Limb (tissue), 2 donors: ENCODE measurements around the gene ABLIM2.

Source experiments
- DNase-seq, 2 donors: peaks; one replicate each; pipeline ENCODE4 v3.0.0-alpha.2; 2016; ENCODE audit errors: extremely low spot score in 2 of 2

Gene ABLIM2

DNA sequence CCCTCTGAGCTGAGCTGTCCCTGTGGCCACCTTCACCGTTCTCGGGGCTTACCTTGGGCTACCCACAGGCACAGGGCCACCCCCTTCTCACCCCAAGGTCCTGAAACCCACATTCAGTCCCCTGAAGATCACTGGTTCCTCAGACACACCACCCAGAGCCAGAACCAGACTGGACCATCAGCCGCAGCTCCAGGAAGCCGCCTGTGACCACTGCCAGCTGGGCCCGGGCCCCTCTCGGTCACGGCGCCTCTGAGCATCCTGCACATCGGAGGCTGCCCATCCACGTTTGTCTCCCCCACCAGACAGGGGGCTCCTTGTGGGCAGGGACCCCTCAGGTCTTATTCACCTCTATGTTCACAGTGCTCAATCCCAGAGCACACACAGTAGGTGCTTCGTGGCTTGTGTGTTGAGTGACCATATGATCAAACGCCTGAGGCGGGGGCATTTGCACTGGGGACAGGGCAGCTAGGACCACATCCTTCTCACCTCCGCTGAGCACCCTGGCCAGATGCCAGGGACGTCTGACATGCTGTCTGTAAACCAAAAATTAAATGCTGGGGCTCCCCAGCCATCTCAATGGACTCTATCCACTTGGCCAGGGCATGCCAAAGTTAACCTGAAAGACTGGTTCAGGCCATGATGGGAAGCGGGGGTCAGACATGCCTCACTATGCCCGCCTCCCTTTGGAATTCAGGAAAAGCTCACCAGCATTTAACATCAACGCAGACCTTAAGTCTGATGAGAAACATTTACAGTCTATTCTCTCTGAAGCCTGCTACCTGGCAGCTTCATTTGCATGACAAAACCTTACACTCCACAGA, 109.5 kb downstream of the ABLIM2 start:
- DNase-seq, result no peak

DNA sequence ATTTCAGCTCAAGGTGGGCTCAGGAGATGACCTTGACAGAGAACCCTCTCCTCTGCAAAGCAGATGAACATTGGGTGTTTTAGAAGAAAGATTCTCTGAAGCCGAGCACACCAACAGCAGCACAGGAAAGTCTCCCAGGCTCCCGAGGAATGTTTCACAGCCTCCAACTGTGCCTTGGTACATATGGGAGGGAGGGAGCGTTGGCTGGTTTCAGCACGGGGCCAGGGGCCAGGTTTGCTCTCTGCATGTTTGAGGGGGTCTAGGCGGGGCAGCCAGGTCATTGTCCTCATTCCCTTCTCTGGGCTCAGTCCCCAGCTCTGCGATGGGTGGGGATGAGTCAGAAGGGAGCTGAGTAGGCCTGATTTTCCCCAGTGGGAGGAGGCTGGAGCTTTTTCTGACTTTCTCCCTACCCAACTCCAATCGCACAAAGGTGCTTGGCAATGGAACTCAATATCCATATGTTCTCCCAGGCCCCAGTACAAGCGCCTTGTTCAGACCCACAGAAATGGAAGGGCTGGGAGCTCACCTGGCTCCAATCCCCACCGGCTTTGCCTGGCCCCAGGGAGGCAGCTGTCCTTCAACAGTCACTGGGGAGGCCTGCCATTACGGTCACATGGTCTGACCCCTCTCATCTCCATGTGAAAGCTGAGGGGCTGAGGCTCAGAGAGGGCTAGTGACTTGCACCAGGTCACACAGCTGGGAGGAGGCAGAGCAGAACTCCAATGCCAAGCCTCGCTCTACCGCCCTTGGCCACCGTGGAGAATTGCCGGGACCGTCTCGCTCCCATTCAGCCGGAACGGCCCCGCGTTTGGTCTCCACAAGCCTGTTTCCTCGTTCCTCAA, 110.6 kb downstream of the ABLIM2 start:
- DNase-seq, result no peak

DNA sequence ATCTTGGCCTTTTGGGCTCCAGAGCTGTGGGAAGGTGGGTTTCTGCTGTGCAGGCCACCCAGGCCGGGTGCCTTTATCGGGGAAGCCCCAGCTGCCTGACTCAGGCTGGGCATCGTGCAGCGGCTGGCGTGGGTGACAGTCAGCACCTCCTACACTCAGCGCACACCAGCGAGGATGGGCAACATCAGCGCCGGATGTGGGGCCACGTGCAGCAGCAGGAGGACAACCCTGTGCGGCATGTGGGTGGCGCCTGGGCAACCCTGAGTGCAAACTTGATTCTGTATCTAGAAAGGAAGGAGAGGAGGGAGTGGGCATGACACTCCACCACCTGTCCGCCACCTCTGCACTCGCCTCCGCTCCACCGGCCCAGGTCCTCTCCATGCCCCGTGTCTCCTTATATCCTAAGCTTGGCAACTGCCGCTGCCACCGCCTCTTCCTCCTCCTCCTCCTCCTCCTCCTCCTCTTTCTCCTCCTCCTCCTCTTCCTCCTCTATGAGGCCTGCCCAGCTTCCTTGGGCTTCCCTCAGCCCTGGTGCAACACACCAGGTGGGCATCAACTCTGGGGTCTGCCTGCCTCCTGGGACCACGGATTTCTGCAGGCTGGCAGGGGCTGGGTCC, 111.6 kb downstream of the ABLIM2 start:
- DNase-seq, result no peak

DNA sequence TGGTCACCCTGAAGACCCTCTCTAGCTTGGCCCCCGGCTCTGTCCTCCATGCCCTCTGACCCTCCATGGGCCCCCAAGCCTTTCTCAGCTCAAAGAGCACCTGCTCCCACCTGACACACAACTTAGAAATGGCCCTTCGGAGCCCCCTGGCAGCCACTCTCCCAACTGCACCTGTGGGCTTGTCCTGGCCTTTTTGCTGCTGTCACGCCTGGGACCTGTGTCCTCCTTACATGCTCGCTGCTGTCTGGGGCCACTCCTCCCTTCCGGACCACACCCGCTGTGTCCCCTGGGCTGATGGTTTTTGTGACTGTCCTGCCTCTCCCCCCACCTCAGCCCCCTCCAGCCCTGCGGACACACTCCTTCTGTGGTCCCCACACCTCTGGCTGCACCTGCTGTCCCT, 112.7 kb downstream of the ABLIM2 start:
- DNase-seq, result no peak

DNA sequence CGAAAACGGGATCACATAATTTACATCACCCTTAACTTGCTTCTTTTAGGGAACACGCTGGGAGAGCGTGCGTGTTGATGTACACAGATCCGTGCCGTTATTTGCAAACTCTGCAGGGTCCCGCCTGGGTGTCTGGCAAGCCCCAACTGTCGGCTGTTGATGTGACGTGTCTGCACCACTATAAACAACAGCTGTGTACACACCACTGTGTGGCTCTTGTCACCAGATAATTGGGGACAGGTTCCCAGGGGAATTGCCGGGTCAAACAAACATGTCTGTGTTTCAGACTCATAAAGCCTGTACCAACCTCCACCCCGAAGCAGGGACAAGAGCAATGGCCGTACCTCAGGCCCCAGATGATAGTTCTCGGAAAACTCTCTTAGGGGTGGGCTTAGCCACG, 113.9 kb downstream of the ABLIM2 start:
- DNase-seq, result no peak

DNA sequence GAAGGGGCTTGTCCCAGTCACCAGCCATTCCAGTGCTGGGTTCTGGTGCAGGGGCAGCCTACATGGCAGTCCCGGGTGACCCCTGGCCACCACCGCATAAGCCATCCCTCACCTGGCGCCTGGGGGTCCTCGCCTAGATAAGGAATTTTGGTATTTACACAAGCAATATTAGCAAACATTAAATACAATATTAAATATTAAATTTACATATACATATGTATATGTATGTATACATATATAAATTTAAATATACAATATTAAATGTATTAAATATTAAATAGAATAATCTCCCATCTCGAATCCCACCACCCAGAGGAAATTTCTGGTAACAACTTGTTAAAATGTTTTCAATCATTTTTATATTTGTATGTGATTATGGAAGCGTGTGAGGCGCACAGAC, 114.4 kb downstream of the ABLIM2 start:
- DNase-seq, result no peak

DNA sequence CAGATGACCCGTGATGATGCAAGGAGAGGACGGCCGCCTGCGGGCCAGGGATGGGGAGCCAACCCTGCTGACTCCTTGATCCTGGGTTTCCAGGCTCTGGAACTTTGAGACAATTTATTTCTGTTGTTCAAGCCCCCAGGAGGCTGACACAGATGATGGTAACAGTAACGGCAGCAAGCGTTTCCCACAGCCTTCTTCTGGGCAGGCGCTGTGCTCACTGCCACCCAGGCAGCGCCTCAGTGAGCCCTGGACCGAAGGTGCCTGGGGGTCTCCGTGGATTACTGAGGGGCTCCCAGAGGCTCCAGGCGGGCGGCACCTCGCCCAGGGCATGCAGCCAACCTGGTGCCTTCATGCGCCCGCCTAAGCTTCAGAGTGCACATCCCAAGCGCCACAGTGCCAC, 115.0 kb downstream of the ABLIM2 start:
- DNase-seq, result no peak

DNA sequence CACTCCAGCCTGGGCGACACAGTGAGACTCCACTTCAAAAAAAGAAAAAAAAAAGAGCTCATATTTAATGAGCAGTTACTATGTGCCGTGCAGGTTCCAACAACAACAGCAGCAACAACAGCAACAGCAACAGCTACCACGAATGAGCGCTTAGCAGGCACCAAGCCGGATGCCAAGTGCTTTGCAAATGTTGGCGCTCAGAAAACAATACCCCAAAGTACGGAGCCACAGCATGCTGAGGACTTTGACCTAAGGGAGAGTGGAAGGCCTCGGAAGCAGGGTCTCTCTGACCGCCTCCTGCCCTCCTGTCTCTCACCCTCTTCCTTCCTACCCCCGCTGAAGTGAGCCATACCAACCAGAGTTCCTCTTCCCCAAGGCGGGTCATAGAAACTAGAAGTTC, 116.7 kb downstream of the ABLIM2 start:
- DNase-seq, result no peak

DNA sequence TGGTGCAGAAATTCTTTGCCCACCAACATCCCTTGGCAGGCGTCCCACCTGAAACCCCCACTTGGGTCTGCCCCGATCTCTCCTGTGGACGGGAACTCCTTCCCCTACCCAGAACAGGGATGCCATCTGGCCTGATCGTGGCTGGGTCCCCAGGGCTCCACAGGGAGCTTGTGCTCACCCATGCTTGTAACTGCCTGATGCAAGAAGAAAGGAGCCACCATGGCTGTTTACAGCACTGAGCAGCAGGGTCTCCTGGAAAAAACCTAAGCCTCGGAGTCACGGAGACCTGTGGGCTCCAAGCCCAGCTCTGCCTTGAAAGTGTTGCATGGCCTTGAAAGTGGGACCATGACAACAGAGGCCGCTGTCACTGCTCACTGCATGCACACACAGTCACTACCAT, 117.4 kb downstream of the ABLIM2 start:
- no peak for DNase-seq

DNA sequence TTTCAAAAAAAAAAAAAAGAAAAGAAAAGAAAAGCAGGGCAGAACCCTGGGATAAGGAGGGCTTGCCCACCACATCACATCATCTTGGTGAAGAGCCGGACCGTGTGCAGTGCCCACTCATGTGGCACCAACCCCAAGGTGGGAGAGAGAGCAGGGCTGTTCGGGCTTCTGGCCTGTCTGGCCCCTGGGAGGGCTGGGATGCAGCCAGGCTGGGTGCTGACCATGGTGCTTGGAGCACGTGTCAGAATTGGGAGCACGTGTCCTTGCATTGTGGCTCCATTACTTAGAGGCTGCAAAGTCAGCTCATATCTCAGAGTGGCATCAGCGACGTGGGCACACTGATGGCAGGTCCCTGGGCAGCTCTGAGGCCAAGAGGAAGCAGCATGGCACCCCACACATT, 118.0 kb downstream of the ABLIM2 start:
- DNase-seq, result no peak

DNA sequence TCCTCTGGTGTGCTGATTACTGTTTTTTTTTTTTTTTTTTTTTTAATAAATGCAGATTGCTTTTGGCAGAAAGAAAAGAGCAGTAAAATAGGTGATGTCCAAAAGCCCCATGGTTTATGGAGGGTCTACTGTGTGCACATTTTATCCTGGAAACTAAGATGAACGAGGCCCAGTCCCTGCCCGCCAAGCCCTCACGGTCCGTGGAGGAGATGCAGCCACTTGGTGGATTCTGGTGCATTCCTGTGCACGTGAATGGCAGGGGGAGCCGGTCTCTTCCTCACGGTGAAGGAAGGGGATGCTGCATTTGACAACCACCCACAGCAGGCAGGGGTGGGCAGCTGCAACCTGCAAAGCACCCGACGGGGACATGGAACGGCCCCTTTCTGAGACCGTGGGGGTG, 118.8 kb downstream of the ABLIM2 start:
- no peak for DNase-seq

DNA sequence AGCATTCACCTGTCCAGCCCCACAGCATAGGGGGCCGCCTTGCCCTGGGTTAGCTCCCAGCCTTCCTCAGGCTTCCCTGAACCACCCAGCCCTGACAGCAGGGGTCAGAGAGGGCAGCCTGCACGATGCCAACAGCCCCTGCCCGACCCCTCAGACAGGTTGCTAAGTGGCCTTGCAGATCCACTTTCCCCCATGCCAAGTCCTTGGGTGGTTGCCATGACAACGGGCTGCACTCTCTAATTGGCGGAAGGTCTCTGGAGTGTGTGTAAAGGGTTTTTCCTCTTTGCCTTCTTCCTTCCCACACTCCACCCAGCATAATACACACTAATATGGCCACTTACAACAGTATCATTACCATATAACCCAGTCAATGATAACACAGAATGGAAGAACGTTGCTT, 119.3 kb downstream of the ABLIM2 start:
- peak in 1 of 2 donors; percentile 66 for DNase-seq

DNA sequence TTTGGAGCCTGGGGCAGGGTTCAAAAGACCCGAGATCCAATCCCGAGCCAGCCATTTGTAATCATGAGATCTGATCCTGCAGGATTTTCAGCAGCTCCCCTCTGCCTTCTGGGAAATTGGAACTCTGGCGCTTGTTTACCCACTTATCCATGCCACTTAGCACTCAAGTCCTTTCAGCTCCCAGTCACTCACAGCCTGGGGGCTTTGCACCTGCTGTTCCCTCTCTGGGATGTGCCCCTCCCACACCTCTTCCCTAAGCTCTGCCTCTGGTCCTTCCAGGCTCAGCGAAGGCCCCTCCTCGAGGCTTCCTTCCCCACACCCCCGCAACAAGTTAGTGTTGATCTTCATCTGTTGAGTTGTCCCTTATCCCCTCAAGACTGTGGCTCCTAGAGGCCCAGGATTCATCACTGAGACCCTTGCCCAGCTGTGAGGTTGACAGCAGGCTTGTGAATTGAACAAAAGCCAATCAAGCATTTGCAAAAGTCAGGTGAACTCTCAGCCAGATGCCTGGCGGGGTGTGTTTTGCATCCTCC, 119.8 kb downstream of the ABLIM2 start:
- no peak for DNase-seq

DNA sequence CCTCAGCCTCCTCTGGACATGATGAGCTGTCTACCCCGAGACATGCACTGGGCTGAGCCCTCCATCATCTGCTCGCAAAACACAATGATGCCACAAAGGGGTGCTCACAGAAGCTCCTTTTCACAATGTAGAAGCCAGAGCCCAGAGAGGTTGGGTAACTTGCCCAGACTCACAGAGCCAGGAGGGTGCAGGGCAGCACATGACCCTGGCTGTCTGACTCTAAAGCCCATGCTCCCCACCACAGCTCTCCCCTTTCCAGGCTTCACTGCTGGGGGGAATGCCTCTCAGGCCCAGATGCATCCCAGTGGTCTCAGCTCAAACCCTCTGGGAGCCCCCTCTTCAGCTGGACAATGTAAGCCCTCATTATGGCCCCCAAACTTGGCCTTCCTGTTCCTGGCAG, 120.5 kb downstream of the ABLIM2 start:
- no peak for DNase-seq

DNA sequence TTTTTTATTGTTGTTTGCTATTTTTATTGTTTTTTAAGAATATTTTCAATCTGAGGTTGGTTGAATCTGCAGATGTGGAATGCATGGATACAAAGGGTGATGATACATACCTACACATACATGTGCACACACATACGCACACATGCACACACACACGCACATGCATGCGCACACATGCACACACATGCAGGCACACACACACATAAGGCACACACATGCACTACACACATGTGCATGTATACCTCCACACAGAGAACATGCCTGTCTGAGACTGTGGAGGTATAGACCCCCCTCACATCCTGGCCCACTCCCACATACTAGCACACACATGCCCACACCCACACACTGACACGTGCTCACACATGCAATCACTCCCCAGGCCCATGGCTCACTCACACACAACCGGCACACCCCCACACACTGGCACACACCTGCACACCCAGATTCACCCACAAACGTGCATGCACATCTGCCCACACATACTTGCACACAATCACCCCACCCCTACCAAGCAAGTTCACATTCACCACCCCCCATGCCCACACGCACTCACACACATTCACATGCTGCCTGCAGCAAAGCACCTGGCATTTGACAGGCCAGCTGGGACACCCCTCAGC, 121.4 kb downstream of the ABLIM2 start:
- no peak for DNase-seq

DNA sequence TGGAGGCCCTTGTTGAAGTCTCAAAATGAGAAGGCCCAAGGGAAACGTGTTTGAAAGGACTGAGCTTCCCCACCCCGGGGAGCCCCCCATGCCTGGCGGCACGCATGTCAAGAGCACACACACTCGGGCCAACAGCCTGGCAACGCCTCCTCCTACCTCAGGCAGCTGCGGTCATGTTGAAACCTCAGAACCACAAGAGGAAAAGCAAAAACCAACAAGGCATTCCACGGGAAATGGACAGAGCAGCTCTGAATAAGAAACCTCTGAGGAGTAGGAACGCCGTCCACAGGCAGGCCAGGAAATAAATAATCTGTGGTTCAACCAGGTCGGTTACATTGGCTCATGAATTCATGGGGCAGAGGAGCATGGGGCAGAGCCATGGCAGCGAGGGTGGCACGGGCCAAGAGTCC, 123.2 kb downstream of the ABLIM2 start:
- DNase-seq, result no peak

DNA sequence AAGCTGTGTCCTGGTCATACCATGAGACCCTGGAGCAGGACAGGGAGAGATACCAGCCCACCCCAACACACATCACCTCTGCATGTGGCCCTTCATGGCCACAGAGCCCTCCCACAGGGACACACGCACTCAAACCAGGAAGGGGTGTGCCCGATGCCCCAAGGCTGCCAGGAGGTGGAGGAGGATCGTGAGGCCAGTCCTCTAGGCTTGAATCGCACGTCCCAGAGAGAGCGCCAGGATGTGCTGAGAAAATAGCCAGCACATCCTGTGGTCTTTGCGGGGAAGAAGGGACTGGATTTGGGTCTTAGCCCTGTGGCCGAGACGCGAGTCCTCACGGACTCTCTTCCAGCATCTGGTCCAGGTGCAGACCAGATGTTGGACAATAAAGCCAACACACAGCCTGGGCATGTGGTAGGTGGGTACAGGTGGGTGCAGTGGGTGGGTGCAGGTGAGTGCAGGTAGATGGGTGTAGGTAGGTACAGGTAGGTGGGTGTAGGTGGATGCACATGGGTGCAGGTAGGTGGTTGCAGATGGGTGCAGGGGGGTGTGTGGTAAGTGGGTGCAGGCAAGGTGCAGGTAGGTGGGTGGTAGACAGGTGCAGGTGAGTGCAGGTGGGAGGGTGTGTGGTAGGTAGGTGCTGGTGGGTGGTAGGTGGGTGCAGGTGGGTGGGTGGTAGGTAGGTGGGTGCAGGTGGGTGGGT, 124.6 kb downstream of the ABLIM2 start:
- peak in 1 of 2 donors; percentile 30 for DNase-seq

DNA sequence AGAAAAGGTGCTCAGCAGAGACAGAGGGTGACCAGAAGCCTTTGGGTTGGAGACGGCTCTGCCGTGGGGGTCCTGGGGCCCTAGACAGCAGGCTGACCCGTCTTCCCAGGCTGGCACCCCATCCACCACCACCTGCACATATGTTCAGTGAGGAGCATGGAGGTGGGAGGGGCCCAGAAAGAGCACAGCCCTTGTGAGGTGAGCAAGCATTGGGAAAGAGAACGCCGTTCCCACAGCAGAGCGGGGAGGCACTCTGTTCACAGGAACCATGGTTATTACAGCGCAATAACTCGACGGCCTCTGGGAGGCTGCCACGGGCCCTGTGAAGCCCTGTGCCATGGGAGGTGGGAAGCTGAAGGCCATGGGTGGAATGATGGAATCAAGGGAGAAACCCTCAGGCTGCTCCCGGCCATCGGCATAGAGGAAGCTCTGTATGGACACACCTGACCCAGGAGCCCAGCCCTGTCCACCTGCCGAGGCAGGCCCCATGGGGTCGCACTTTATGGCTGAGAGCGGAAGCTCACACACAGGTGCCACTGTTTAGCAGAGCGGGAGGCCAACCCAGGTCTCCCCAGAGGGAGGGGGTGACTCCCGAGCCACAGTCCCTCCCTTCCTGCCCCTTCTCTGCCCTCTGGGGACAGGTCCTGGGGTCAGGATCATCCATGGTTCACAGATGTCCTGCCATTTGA, 125.4 kb downstream of the ABLIM2 start:
- no peak for DNase-seq

DNA sequence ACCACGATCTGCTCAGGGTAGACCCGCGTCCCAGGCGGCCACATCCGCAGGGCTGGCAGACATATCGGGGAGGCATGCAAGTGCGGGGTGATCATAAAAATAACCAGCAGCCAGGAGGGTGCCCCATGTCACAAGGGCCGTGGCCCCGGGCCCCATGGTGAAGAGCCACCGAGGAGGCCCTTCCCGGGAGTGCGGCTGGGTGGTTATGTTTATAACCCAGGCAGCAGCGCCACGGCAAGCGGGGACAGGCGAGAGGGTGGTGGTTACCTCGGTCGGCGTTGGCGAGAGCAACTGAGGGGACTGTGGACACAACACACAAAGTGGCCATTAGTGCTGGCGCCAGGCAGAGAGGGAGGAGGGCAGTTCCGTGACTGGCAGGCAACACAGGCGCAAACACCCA, 126.2 kb downstream of the ABLIM2 start:
- DNase-seq, result no peak

DNA sequence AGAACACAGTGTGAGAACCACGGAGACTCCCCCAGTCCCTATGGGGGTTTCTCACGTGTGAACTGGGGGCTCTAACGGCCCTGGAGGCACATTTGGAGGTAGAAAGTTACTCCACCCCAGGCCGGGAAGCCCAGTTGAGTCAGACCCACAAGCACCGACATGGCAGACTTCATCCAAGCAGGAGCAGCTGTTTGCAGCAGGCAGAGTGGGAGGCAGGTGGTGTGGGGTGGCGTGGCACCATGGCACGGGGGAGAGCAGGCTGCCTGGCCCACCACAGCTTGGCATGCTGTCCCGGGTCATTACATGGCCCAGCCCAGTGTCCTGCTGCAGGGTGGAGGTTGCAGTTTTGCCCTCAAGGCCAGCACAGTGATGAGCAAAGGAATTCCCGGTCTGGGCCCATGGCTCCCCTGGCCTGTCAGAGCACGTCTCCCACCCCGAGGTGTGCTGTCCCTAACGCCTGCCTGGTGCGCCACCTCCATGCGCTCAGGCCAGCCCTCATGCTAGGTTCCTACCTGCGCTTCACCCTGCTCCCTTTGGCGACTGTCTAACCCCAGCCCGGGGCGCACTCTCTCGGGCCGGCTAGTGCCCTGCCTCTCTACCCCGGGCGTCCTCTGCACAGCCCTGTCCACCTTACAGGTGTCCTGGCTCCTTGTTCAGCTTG, 128.4 kb downstream of the ABLIM2 start:
- DNase-seq, result peak in 1 of 2 donors; percentile 33
